GM12865 (cell line): Measurements from ENCODE around the gene TNIP3.

Experiments used
- DNase-seq: peaks from one replicate; pipeline ENCODE4 v3.0.0; 2010; ENCODE audit warnings: low read depth
- H3K4me3 ChIP-seq: 2 replicates; pipeline ENCODE4 v1.5.1; 2011; ENCODE audit warnings: mild to moderate bottlenecking, low read depth, low read length, control low read depth
- CTCF ChIP-seq: IDR thresholded peaks from 2 replicates; pipeline ENCODE4 v1.5.1; 2011; ENCODE audit warnings: low read length, control low read depth, low read depth, inconsistent platforms; ENCODE audit not compliant: insufficient read depth; ENCODE audit errors: missing control alignments

TNIP3 gene

GRCh38 chr4:121189326-121190215, 25.4 kb upstream of the TNIP3 start:
- DNase-seq, result peak; percentile 72
- H3K4me3 ChIP-seq, result no peak overlapping the region
- TF ChIP-seq CTCF, result no peak

GRCh38 chr4:121187206-121187605, 23.1 kb upstream of the TNIP3 start:
- H3K4me3 ChIP-seq, result no peak overlapping the region
- DNase-seq, result no peak
- no peak for TF ChIP-seq CTCF

- DNase-seq, result peak; percentile 45
- no peak overlapping the region for H3K4me3 ChIP-seq
- no peak for TF ChIP-seq CTCF
These were observed 21.8 kb upstream of the TNIP3 start for GRCh38 chr4:121185960-121186359.

- TF ChIP-seq CTCF, result no peak
- DNase-seq, result no peak
These were observed 19.9 kb upstream of the TNIP3 start for GRCh38 chr4:121183989-121184388.

GRCh38 chr4:121183361-121183760, 19.2 kb upstream of the TNIP3 start:
- no peak for DNase-seq
- TF ChIP-seq CTCF, result no peak

More at GRCh38 chr4:121183989-121184388, 19.9 kb upstream of the TNIP3 start:
- no peak overlapping the region for H3K4me3 ChIP-seq

GRCh38 chr4:121182296-121182695, 18.2 kb upstream of the TNIP3 start:
- no peak for TF ChIP-seq CTCF
- peak; percentile 49 for DNase-seq
- peak overlapping the region; percentile 48 for H3K4me3 ChIP-seq

More at GRCh38 chr4:121183361-121183760, 19.2 kb upstream of the TNIP3 start:
- H3K4me3 ChIP-seq, result no peak overlapping the region
